CD14-positive monocyte (primary cell): Measurements from ENCODE around the gene SHB. TPM values are rescaled to one million over a fixed set of nuclear protein-coding genes. Genes with fewer than 3 reads are reported as not detected.
A peak's percentile ranks its signal among the peaks of the same experiment; 100 is the strongest.

Experiments used
- DNase-seq, 3 donors: peaks; one replicate each; pipeline ENCODE4 v3.0.0-alpha.2; 2011 to 2022
- H2AFZ ChIP-seq: 2 replicates; pipeline ENCODE4 v1.6.0; 2012; ENCODE audit warnings: mild to moderate bottlenecking, low read depth, low read length, inconsistent platforms; ENCODE audit not compliant: insufficient read depth, poor library complexity, severe bottlenecking
- H3K27ac ChIP-seq, 2 donors: 1 replicate in 1 of 2; 2 replicates in 1 of 2; pipeline ENCODE4 v1.5.1; 2012 to 2013; ENCODE audit warnings: low read length in 2 of 2, control low read depth in 1 of 2, inconsistent platforms in 1 of 2, low read depth in 1 of 2, mild to moderate bottlenecking in 1 of 2
- H3K27me3 ChIP-seq, 2 donors: one replicate each; pipeline versions ENCODE4 v1.6.0 to v1.6.1; 2011 to 2013; ENCODE audit warnings: low read length in 2 of 2; ENCODE audit not compliant: control insufficient read depth in 2 of 2, insufficient read depth in 2 of 2
- H3K36me3 ChIP-seq, 2 donors: replicated peaks in 1 of 2; 1 replicate in 1 of 2; 2 replicates in 1 of 2; pipeline versions ENCODE4 v1.5.1 to v1.6.1; 2012 to 2013; ENCODE audit warnings: low read length in 2 of 2, control low read depth in 1 of 2, inconsistent platforms in 1 of 2, mild to moderate bottlenecking in 1 of 2; ENCODE audit not compliant: insufficient read depth in 2 of 2, control insufficient read depth in 1 of 2
- H3K4me1 ChIP-seq, 2 donors: 1 replicate in 1 of 2; 2 replicates in 1 of 2; pipeline versions ENCODE4 v1.5.1 to v1.6.1; 2012 to 2013; ENCODE audit warnings: low read length in 2 of 2, control low read depth in 1 of 2, inconsistent platforms in 1 of 2, mild to moderate bottlenecking in 1 of 2, moderate library complexity in 1 of 2; ENCODE audit not compliant: insufficient read depth in 2 of 2, control insufficient read depth in 1 of 2
- H3K4me2 ChIP-seq: replicated peaks from 2 replicates; pipeline ENCODE3; 2012; ENCODE audit warnings: low read length, moderate library complexity, mild to moderate bottlenecking; ENCODE audit not compliant: poor library complexity, severe bottlenecking; ENCODE audit errors: extremely low read depth
- H3K4me3 ChIP-seq, 3 experiments: fragments of 200-600 bp in 1 of 3; sonication (generic) in 1 of 3; replicated peaks in 1 of 3; 1 replicate in 2 of 3; 2 replicates in 1 of 3; pipeline ENCODE4 v1.5.1; 2011 to 2013; ENCODE audit warnings: low read length in 3 of 3, mild to moderate bottlenecking in 3 of 3, control low read depth in 2 of 3, low read depth in 2 of 3, inconsistent platforms in 1 of 3, moderate library complexity in 1 of 3
- H3K79me2 ChIP-seq: 2 replicates; pipeline ENCODE4 v1.6.0; 2012; ENCODE audit warnings: mild to moderate bottlenecking, control low read depth, inconsistent platforms, low read length, moderate library complexity; ENCODE audit not compliant: insufficient read depth
- H3K9ac ChIP-seq: 2 replicates; pipeline ENCODE4 v1.6.0; 2017; ENCODE audit warnings: low read length, mild to moderate bottlenecking; ENCODE audit not compliant: insufficient read depth, poor library complexity, severe bottlenecking
- H3K9me3 ChIP-seq, 2 donors: replicated peaks in 1 of 2; 1 replicate in 1 of 2; 2 replicates in 1 of 2; pipeline versions ENCODE4 v1.5.1 to v1.6.1; 2012 to 2013; ENCODE audit warnings: low read length in 2 of 2, control low read depth in 1 of 2; ENCODE audit not compliant: control insufficient read depth in 1 of 2, insufficient read depth in 1 of 2
- H4K20me1 ChIP-seq: 2 replicates; pipeline ENCODE4 v1.6.0; 2012; ENCODE audit warnings: mild to moderate bottlenecking, low read length, control low read depth, moderate library complexity; ENCODE audit not compliant: insufficient read depth
- H3K27ac Mint-ChIP-seq, 7 donors: one replicate each; pipeline ENCODE4 v1.8.0; 2020; ENCODE audit warnings: mild to moderate bottlenecking in 7 of 7, mixed read lengths in 7 of 7, moderate library complexity in 6 of 7, inconsistent platforms in 2 of 7
- H3K27me3 Mint-ChIP-seq, 3 donors: one replicate each; pipeline ENCODE4 v1.8.0; 2021 to 2022; ENCODE audit warnings: low read depth in 3 of 3, mild to moderate bottlenecking in 3 of 3, mixed read lengths in 3 of 3, moderate library complexity in 3 of 3, inconsistent platforms in 1 of 3
- H3K36me3 Mint-ChIP-seq, 2 donors: one replicate each; pipeline ENCODE4 v1.8.0; 2020; ENCODE audit warnings: mixed read lengths in 2 of 2, inconsistent platforms in 1 of 2, mild to moderate bottlenecking in 1 of 2
- H3K4me1 Mint-ChIP-seq: one replicate; pipeline ENCODE4 v1.8.0; 2020; ENCODE audit warnings: mild to moderate bottlenecking, mixed read lengths
- H3K4me3 Mint-ChIP-seq, 2 donors: one replicate each; pipeline ENCODE4 v1.8.0; 2020; ENCODE audit warnings: mild to moderate bottlenecking in 2 of 2, mixed read lengths in 2 of 2, moderate library complexity in 1 of 2
- H3K9me3 Mint-ChIP-seq, 7 donors: one replicate each; pipeline ENCODE4 v1.8.0; 2020 to 2022; ENCODE audit warnings: mixed read lengths in 7 of 7, mild to moderate bottlenecking in 6 of 7, moderate library complexity in 6 of 7, inconsistent platforms in 2 of 7
- WGBS: methylation state at CpG from one replicate; pipeline ENCODE4 v1.1.5; 2013; ENCODE audit warnings: missing lambda C conversion rate; ENCODE audit not compliant: insufficient coverage; 5-methylcytosine and 5-hydroxymethylcytosine counted together
- intact Hi-C, 2 donors: fragments of 100-400 bp; cut with micrococcal nuclease; formaldehyde crosslinking; loops; one replicate each; pipeline versions ENCODE4 v1.15.0 to v1.15.1; 2023
- polyA plus RNA-seq, 3 donors: library from polyadenylated mRNA; depleted of rRNA in 1 of 3; unstranded in 2 of 3; stranded (reverse) in 1 of 3; fragments of 300-500 nt in 2 of 3; fragments of >200 nt in 1 of 3; fragmentation: Illumina TruSeq in 2 of 3; gene quantifications; 1 replicate in 2 of 3; 2 replicates in 1 of 3; pipeline ENCODE4 v1.2.3, GENCODE V29; 2012 to 2021
- TF ChIP-seq, protein P1 (sequence below): fragments of 200-600 bp; IDR thresholded peaks from one replicate; pipeline ENCODE4 v1.8.0; 2022; ENCODE audit warnings: antibody characterized with exemption, mild to moderate bottlenecking

The SHB gene
- polyA plus RNA-seq, 3 donors: 0.27 to 1.3 (median 0.31) TPM

DNA sequence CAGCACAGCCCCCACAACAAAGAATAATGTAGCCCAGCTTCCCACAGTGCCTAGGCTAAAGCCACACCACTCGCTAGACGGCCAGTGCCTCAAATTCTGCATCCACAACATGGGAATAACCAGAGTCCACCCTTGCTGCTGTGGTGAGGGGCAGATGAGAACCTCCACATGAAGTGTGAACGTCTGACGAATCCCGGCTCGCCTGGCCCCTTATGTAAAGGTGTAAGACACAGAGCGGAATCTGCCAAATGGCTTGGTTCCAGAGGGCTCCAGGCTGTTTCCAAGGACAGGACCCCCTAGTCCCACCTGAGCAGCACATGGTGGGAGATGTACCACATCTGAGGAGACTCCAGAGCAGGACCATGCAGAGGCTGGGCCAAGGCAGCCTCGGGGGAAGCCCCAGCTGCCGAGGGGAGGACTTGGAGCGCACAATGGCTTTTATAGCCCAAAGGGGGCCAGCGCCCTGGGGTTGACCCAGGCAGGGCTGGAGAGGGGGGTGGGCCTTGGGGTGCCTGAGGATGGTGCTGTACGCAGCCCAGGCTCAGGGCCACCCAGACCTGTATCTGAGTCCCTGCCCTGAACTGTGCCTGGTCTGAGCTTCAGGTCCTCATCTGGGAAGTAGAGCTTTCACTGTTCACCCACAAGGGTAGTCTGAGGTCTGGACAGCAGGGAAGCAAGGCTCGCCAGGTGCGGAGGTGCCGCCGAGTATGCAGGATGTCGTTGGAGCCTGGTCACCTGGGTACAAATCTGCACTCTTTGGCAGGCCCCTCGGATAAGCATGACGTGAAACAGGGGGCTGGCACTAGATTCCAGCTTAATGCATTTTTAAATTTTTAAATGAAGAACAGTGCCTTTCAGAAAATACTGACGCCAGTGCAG lies 140.2 kb downstream of the SHB start:
- no peak overlapping the region for H2AFZ ChIP-seq
- Mint-ChIP-seq H3K4me3 (no peak overlapping the region), H3K27me3 (peaks cover 0 to 2% (median 0%) of the 10 kb centered on the region in 3 donors), H3K36me3 (no peaks in the 10 kb centered on the region), H3K4me1 (peaks cover 24% of the 10 kb centered on the region), H3K9me3 (peaks cover 0 to 4% (median 0%) of the 10 kb centered on the region in 7 donors), H3K27ac (peak overlapping the region in 1 of 7 donors; percentile 71)
- H3K27ac ChIP-seq: no peak overlapping the region
- H3K79me2 ChIP-seq: no peaks in the 10 kb centered on the region
- DNase-seq: no peak
- H3K9me3 ChIP-seq: no peaks in the 10 kb centered on the region
- TF ChIP-seq, protein P1, sequence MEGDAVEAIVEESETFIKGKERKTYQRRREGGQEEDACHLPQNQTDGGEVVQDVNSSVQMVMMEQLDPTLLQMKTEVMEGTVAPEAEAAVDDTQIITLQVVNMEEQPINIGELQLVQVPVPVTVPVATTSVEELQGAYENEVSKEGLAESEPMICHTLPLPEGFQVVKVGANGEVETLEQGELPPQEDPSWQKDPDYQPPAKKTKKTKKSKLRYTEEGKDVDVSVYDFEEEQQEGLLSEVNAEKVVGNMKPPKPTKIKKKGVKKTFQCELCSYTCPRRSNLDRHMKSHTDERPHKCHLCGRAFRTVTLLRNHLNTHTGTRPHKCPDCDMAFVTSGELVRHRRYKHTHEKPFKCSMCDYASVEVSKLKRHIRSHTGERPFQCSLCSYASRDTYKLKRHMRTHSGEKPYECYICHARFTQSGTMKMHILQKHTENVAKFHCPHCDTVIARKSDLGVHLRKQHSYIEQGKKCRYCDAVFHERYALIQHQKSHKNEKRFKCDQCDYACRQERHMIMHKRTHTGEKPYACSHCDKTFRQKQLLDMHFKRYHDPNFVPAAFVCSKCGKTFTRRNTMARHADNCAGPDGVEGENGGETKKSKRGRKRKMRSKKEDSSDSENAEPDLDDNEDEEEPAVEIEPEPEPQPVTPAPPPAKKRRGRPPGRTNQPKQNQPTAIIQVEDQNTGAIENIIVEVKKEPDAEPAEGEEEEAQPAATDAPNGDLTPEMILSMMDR: no peak
- no peak overlapping the region for H3K4me3 ChIP-seq
- 82% methylated on average over 19 of the region's 20 CpGs for WGBS
- intact Hi-C loops: no loop called here
- H3K27me3 ChIP-seq: no peaks in the 10 kb centered on the region
- H3K36me3 ChIP-seq: no peaks in the 10 kb centered on the region
- peaks cover 14 to 32% of the 10 kb centered on the region in 2 donors for H3K4me1 ChIP-seq
- no peak overlapping the region for H3K9ac ChIP-seq
- H3K4me2 ChIP-seq: no peak overlapping the region
- H4K20me1 ChIP-seq: no peaks in the 10 kb centered on the region

DNA sequence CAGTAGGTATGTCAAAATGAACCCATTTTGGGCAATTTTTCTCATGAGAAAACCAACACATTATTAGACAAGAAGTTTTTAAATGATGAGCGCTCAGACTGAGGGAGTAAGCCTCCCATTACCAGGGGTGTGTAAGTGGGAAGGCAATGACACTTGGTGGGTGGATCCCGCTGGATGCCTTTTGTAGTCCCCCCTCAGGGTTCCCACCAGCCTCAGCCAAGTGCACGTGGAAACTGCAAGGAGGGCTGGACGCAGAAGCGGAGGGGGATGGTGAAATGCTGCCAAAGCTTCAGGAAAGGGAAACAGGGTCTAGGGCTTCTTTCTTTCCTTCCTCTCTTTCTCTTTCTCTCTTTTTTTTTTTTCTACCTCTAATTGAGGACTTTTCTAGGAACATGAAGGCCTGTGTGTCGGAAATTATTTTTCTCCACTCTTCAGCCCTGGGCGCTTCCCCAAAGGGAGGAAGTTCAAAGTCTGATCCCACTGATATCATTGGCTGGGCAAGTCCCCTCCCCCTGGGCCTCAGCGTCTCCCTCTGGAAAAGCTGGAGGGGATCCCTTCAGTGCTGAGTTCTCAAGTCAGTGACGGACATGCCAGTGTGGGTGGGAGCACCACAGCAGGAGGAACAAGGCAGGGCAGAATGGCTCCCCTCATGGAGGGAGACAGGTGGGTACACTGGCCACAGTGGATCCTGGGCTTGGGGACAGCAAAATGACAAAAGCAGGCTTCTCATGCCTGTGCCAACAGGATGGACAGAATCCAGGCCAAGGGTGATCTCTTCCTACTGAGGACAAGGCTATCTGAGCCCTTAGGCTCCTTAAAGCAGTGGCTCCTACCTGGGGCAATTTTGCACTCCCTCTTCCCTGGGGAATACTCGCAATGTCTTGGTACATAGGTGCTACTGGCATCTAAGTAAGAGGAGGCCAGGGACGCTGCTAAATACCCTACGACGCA lies 141.2 kb downstream of the SHB start:
- no peaks in the 10 kb centered on the region for H3K27me3 ChIP-seq
- H3K36me3 ChIP-seq: no peaks in the 10 kb centered on the region
- H4K20me1 ChIP-seq: no peaks in the 10 kb centered on the region
- 88% methylated on average over 6 of the region's 13 CpGs for WGBS
- Mint-ChIP-seq H3K27ac (no peak overlapping the region), H3K36me3 (no peaks in the 10 kb centered on the region), H3K4me1 (peaks cover 24% of the 10 kb centered on the region), H3K27me3 (peaks cover 0 to 2% (median 0%) of the 10 kb centered on the region in 3 donors), H3K9me3 (peaks cover 0 to 4% (median 0%) of the 10 kb centered on the region in 7 donors), H3K4me3 (no peak overlapping the region)
- intact Hi-C loops: no loop called here
- H3K4me2 ChIP-seq: no peak overlapping the region
- H2AFZ ChIP-seq: no peak overlapping the region
- no peaks in the 10 kb centered on the region for H3K79me2 ChIP-seq
- no peak overlapping the region for H3K4me3 ChIP-seq
- H3K9me3 ChIP-seq: no peaks in the 10 kb centered on the region
- TF ChIP-seq, protein P1: no peak
- no peak for DNase-seq
- H3K27ac ChIP-seq: no peak overlapping the region
- peaks cover 14 to 32% of the 10 kb centered on the region in 2 donors for H3K4me1 ChIP-seq
- H3K9ac ChIP-seq: no peak overlapping the region
